ENCODE data around the gene ZNF592.

DNA sequence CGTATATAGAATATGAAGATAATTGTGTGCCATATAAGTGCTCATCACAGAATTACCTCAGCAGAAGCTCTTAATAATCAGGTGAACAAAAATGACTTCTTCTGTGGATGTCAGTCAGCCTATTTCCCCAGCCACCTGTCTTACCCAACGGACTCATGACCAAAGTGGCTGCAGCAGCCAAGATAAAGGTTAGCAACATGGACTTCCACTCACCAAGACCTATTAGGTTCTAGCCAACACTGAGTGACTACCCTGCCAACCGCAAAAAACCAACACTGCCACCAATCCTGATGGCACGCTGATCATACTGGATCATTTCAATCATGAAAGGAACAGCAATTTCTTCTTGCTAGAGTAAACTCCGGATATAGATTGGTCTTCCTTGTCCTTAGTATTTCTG lies 44.6 kb upstream of the ZNF592 start:
- TF ChIP-seq, protein P1, sequence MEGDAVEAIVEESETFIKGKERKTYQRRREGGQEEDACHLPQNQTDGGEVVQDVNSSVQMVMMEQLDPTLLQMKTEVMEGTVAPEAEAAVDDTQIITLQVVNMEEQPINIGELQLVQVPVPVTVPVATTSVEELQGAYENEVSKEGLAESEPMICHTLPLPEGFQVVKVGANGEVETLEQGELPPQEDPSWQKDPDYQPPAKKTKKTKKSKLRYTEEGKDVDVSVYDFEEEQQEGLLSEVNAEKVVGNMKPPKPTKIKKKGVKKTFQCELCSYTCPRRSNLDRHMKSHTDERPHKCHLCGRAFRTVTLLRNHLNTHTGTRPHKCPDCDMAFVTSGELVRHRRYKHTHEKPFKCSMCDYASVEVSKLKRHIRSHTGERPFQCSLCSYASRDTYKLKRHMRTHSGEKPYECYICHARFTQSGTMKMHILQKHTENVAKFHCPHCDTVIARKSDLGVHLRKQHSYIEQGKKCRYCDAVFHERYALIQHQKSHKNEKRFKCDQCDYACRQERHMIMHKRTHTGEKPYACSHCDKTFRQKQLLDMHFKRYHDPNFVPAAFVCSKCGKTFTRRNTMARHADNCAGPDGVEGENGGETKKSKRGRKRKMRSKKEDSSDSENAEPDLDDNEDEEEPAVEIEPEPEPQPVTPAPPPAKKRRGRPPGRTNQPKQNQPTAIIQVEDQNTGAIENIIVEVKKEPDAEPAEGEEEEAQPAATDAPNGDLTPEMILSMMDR (IDR thresholded peaks at IDR 0.05; ENCODE audit: poor library complexity), result no peak
- TF ChIP-seq EZH2 (IDR thresholded peaks at IDR 0.05; ENCODE audit: borderline replicate concordance), result no peak
- TF ChIP-seq EZH2phosphoT487 (IDR thresholded peaks at IDR 0.05; ENCODE audit: low read depth, severe bottlenecking, unreplicated experiment), result no peak

All from hepatocyte (in vitro differentiated cells).